Measurements from ENCODE around the gene FARS2. TPM values are rescaled to one million over a fixed set of nuclear protein-coding genes. Genes with fewer than 3 reads are reported as not detected.
A peak's percentile ranks its signal among the peaks of the same experiment; 100 is the strongest.

Gene FARS2
- polyA plus RNA-seq, 1 of the 3 experiments (the other 2 are of a cell fraction) = 12.5 TPM

DNA sequence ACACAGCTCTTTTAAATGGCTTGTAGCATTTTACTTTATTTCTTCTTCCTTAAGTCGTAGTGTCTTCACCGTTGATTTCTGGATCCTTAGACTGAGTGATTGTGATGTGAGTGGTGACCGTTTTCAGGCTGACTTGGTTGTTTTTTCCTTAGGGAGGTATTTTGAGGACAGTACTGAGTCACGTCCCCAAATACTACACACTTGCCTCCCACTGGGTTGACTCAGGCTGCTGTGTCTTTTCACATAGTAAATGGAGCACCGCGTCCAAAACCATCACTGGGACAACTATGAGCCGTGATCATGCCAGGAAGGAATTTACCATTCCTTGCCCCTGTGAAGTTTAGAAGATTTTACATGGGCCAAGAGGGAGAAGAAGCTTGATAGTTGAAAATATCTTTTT lies 174.1 kb downstream of the FARS2 start:
- ChIA-PET CTCF (interaction anchor here (0.6 kb wide), 1 partner anchor 23 kb away, joined by 3 read pairs; no protein-coding TSS in a partner anchor), POLR2A (no interaction called here)
- H3K27ac ChIP-seq (ENCODE audit: low read depth in 2 of 2, low read length in 1 of 2) = peak overlapping the region in 1 of 2 experiments; percentile 49; a peak in 1 of 4 replicates
- 61% methylated on average over 7 of the region's 7 CpGs for WGBS (ENCODE audit: low lambda C conversion rate)
- H3K27me3 ChIP-seq (ENCODE audit: insufficient read depth) = no peaks in the 10 kb centered on the region
- H3K9me3 ChIP-seq = peaks cover 14% of the 10 kb centered on the region; the same call in 1 of the 2 replicates
- H4K20me1 ChIP-seq (ENCODE audit: insufficient read depth) = no peaks in the 10 kb centered on the region
- no peaks in the 10 kb centered on the region for H3K4me1 ChIP-seq (ENCODE audit: control insufficient read depth in 1 of 2, insufficient read depth in 2 of 2, low read depth in 1 of 2, low read length in 1 of 2)
- peaks cover 5 to 18% of the 10 kb centered on the region in 2 experiments for H3K36me3 ChIP-seq (replicated peaks in 1 of 2; ENCODE audit: control insufficient read depth in 1 of 2, insufficient read depth in 2 of 2, low read length in 1 of 2)
- TF ChIP-seq, protein P1, sequence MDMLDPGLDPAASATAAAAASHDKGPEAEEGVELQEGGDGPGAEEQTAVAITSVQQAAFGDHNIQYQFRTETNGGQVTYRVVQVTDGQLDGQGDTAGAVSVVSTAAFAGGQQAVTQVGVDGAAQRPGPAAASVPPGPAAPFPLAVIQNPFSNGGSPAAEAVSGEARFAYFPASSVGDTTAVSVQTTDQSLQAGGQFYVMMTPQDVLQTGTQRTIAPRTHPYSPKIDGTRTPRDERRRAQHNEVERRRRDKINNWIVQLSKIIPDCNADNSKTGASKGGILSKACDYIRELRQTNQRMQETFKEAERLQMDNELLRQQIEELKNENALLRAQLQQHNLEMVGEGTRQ (IDR thresholded peaks at IDR 0.05; ENCODE audit: borderline replicate concordance, low read depth, low read length) = no peak
- TF ChIP-seq FOSL2 (IDR thresholded peaks at IDR 0.05; ENCODE audit: borderline replicate concordance, low read depth) = peak; percentile 44; the same call in 1 of the 2 replicates
- TF ChIP-seq TCF12 (IDR thresholded peaks at IDR 0.05) = peak; percentile 35; the same call in 1 of the 2 replicates
- no peak for DNase-seq
- no peaks in the 10 kb centered on the region for H3K9me2 ChIP-seq
- H3K4me3 ChIP-seq (ENCODE audit: low read depth in 2 of 2, low read length in 1 of 2) = no peak overlapping the region
- H2AFZ ChIP-seq (ENCODE audit: low read depth) = no peak overlapping the region
- H3K4me2 ChIP-seq = no peak overlapping the region
- no peak overlapping the region for H3K9ac ChIP-seq
- no peaks in the 10 kb centered on the region for H3F3A ChIP-seq (replicated peaks; ENCODE audit: insufficient read depth)
- H3K79me2 ChIP-seq (ENCODE audit: insufficient read depth) = no peaks in the 10 kb centered on the region

DNA sequence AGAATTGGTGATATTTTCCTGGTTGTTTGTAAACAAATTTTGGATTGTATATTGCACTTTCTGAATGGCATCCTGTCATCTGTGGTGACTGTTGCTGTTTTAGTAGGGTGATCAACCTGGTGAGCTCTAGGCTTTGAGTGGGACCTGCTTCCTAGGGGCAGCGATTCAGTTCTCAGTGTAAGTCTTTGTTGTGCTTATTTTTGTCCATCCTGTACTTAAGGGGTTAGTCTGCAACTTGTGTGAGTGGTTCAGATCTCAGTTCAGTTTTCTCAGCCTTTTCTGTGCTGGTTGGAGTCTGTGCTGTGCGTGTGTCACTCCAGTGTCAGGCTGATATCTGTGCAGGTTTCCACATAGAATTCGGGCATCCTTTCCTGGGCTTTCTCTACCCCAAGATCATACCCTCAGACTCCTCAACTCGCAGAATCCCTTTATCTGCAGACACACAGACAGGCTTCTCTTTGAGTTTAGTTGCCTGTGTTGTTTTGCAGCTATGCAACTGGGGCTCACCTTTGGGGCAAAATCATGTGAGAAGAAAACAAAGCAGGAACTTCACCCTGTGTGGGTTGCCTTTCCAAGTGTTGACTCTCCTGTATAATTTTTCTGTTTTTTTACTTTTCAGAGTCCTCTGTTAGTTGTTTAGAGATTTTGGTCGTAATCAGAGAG lies 177.7 kb downstream of the FARS2 start:
- Histone ChIP-seq H3K36me3 (replicated peaks in 1 of 2; ENCODE audit: control insufficient read depth in 1 of 2, insufficient read depth in 2 of 2, low read length in 1 of 2) (peaks cover 0 to 11% of the 10 kb centered on the region in 2 experiments), H3K27ac (ENCODE audit: low read depth in 2 of 2, low read length in 1 of 2) (no peak overlapping the region), H3K9me2 (no peaks in the 10 kb centered on the region), H3K9me3 (peaks cover 14% of the 10 kb centered on the region; the same call in 1 of the 2 replicates), H3K9ac (no peak overlapping the region), H3K4me3 (ENCODE audit: low read depth in 2 of 2, low read length in 1 of 2) (no peak overlapping the region), H3F3A (replicated peaks; ENCODE audit: insufficient read depth) (no peaks in the 10 kb centered on the region), H3K79me2 (ENCODE audit: insufficient read depth) (no peaks in the 10 kb centered on the region), H3K27me3 (ENCODE audit: insufficient read depth) (no peaks in the 10 kb centered on the region), H4K20me1 (ENCODE audit: insufficient read depth) (no peaks in the 10 kb centered on the region), H3K4me2 (no peak overlapping the region), H2AFZ (ENCODE audit: low read depth) (no peak overlapping the region), H3K4me1 (ENCODE audit: control insufficient read depth in 1 of 2, insufficient read depth in 2 of 2, low read depth in 1 of 2, low read length in 1 of 2) (peaks cover 0 to 3% of the 10 kb centered on the region in 2 experiments; a peak in 1 of 4 replicates)
- ChIA-PET CTCF (interaction anchor here (0.7 kb wide), 1 partner anchor 1281 kb away, joined by 3 read pairs; no protein-coding TSS in a partner anchor), POLR2A (no interaction called here)
- DNase-seq = no peak
- WGBS (ENCODE audit: low lambda C conversion rate) = 80% methylated on average over 5 of the region's 5 CpGs
- TF ChIP-seq RFX5 (IDR thresholded peaks at IDR 0.05; ENCODE audit: low read length) = no peak
- TF ChIP-seq RAD21 (IDR thresholded peaks at IDR 0.05; ENCODE audit: low read length) = no peak

DNA sequence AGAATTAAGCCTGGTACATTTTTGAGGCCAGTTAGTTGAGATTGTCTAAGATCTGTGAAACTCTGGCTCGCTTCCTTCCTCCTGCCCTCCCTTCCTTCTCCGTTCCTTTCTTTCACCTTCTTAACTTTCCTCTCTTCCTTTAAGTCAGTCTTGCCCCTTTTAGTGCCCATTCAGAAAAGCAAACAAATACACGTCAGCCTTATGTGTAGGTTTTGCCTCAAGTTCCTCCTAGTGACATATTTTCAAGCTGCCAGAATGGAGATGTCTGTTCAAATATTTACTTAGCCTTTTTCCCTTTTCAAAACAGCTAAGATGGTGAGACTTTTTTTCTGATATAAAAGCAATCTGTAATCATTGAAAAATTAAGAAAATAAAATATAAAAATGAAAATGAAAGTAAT lies 178.4 kb downstream of the FARS2 start:
- H3K27me3 ChIP-seq (ENCODE audit: insufficient read depth) = no peaks in the 10 kb centered on the region
- 92% methylated on average over 3 of the region's 3 CpGs for WGBS (ENCODE audit: low lambda C conversion rate)
- no peak overlapping the region for H3K4me2 ChIP-seq
- no peak overlapping the region for H3K9ac ChIP-seq
- H3K27ac ChIP-seq (ENCODE audit: low read depth in 2 of 2, low read length in 1 of 2) = no peak overlapping the region
- ChIA-PET CTCF (interaction anchor here (0.7 kb wide), 1 partner anchor 1281 kb away, joined by 3 read pairs; no protein-coding TSS in a partner anchor), POLR2A (no interaction called here)
- H3K36me3 ChIP-seq (replicated peaks in 1 of 2; ENCODE audit: control insufficient read depth in 1 of 2, insufficient read depth in 2 of 2, low read length in 1 of 2) = peaks cover 0 to 11% of the 10 kb centered on the region in 2 experiments
- H3K79me2 ChIP-seq (ENCODE audit: insufficient read depth) = no peaks in the 10 kb centered on the region
- H3K4me1 ChIP-seq (ENCODE audit: control insufficient read depth in 1 of 2, insufficient read depth in 2 of 2, low read depth in 1 of 2, low read length in 1 of 2) = peaks cover 0 to 3% of the 10 kb centered on the region in 2 experiments; a peak in 1 of 4 replicates
- H2AFZ ChIP-seq (ENCODE audit: low read depth) = no peak overlapping the region
- H3F3A ChIP-seq (replicated peaks; ENCODE audit: insufficient read depth) = no peaks in the 10 kb centered on the region
- H3K4me3 ChIP-seq (ENCODE audit: low read depth in 2 of 2, low read length in 1 of 2) = no peak overlapping the region
- peaks cover 14% of the 10 kb centered on the region; the same call in 1 of the 2 replicates for H3K9me3 ChIP-seq
- no peak for DNase-seq
- no peaks in the 10 kb centered on the region for H3K9me2 ChIP-seq
- no peaks in the 10 kb centered on the region for H4K20me1 ChIP-seq (ENCODE audit: insufficient read depth)
- TF ChIP-seq, protein P2, sequence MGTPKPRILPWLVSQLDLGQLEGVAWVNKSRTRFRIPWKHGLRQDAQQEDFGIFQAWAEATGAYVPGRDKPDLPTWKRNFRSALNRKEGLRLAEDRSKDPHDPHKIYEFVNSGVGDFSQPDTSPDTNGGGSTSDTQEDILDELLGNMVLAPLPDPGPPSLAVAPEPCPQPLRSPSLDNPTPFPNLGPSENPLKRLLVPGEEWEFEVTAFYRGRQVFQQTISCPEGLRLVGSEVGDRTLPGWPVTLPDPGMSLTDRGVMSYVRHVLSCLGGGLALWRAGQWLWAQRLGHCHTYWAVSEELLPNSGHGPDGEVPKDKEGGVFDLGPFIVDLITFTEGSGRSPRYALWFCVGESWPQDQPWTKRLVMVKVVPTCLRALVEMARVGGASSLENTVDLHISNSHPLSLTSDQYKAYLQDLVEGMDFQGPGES (IDR thresholded peaks at IDR 0.05; ENCODE audit: low read depth, low read length) = no peak
- TF ChIP-seq NFIC (IDR thresholded peaks at IDR 0.05; ENCODE audit: borderline replicate concordance) = no peak
- no peak for TF ChIP-seq RXRA (IDR thresholded peaks at IDR 0.05; ENCODE audit: borderline replicate concordance, low read depth)
- TF ChIP-seq, protein P3, sequence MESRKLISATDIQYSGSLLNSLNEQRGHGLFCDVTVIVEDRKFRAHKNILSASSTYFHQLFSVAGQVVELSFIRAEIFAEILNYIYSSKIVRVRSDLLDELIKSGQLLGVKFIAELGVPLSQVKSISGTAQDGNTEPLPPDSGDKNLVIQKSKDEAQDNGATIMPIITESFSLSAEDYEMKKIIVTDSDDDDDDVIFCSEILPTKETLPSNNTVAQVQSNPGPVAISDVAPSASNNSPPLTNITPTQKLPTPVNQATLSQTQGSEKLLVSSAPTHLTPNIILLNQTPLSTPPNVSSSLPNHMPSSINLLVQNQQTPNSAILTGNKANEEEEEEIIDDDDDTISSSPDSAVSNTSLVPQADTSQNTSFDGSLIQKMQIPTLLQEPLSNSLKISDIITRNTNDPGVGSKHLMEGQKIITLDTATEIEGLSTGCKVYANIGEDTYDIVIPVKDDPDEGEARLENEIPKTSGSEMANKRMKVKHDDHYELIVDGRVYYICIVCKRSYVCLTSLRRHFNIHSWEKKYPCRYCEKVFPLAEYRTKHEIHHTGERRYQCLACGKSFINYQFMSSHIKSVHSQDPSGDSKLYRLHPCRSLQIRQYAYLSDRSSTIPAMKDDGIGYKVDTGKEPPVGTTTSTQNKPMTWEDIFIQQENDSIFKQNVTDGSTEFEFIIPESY (IDR thresholded peaks at IDR 0.05; ENCODE audit: borderline replicate concordance, low read depth) = no peak
- TF ChIP-seq SMC3 (IDR thresholded peaks at IDR 0.05; ENCODE audit: low read depth, low read length) = no peak
- no peak for TF ChIP-seq RCOR1 (IDR thresholded peaks at IDR 0.05; ENCODE audit: low read length)
- TF ChIP-seq, protein P4, sequence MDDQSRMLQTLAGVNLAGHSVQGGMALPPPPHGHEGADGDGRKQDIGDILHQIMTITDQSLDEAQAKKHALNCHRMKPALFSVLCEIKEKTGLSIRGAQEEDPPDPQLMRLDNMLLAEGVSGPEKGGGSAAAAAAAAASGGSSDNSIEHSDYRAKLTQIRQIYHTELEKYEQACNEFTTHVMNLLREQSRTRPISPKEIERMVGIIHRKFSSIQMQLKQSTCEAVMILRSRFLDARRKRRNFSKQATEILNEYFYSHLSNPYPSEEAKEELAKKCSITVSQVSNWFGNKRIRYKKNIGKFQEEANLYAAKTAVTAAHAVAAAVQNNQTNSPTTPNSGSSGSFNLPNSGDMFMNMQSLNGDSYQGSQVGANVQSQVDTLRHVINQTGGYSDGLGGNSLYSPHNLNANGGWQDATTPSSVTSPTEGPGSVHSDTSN (IDR thresholded peaks at IDR 0.05) = no peak
- TF ChIP-seq GABPA (IDR thresholded peaks at IDR 0.05; ENCODE audit: low read depth) = no peak
- no peak for TF ChIP-seq FOXJ3 (CRISPR knock-in tag; IDR thresholded peaks at IDR 0.05)
- no peak for TF ChIP-seq FOSL2 (IDR thresholded peaks at IDR 0.05; ENCODE audit: borderline replicate concordance, low read depth)
- TF ChIP-seq, protein P1 (IDR thresholded peaks at IDR 0.05; ENCODE audit: borderline replicate concordance, low read depth, low read length) = no peak
